Gastroesophageal sphincter (tissue), 4 donors: ENCODE measurements around the gene TP73. TPM values are rescaled to one million over a fixed set of nuclear protein-coding genes. Genes with fewer than 3 reads are reported as not detected.

Experiments
- ATAC-seq: fragments of 150-250 bp; one replicate; pipeline ENCODE4 v1.9.1; 2016; ENCODE audit warnings: mild to moderate bottlenecking, moderate library complexity
- H3K27ac ChIP-seq, 4 donors: fragments of 200-600 bp; sonication (generic) in 3 of 4; 1 replicate in 3 of 4; 2 replicates in 1 of 4; pipeline ENCODE4 v1.5.1; 2016 to 2019
- H3K27me3 ChIP-seq: fragments of 200-600 bp; sonication (generic); one replicate; pipeline ENCODE4 v1.5.1; 2019
- H3K36me3 ChIP-seq, 2 donors: fragments of 200-600 bp; sonication (generic); one replicate each; pipeline ENCODE4 v1.5.1; 2019; ENCODE audit warnings: control low read depth in 1 of 2
- H3K4me1 ChIP-seq, 3 donors: fragments of 200-600 bp; sonication (generic); 1 replicate in 2 of 3; 2 replicates in 1 of 3; pipeline ENCODE4 v1.5.1; 2016 to 2019; ENCODE audit warnings: control low read depth in 2 of 3
- H3K4me3 ChIP-seq, 2 donors: fragments of 200-600 bp; sonication (generic); one replicate each; pipeline ENCODE4 v1.5.1; 2019; ENCODE audit warnings: mild to moderate bottlenecking in 1 of 2, moderate library complexity in 1 of 2
- H3K9me3 ChIP-seq, 3 donors: fragments of 200-600 bp; sonication (generic); one replicate each; pipeline ENCODE4 v1.5.1; 2017 to 2019; ENCODE audit warnings: control low read depth in 2 of 3
- EP300 ChIP-seq: sonication (generic); formaldehyde crosslinking; IDR thresholded peaks from one replicate; pipeline ENCODE4 v1.6.1; 2017; ENCODE audit warnings: antibody characterized with exemption, mild to moderate bottlenecking
- POLR2A ChIP-seq, 2 donors: fragments of 450-650 bp; IDR thresholded peaks; one replicate each; pipeline ENCODE4 v1.6.1; 2017; ENCODE audit warnings: antibody characterized with exemption in 2 of 2, mild to moderate bottlenecking in 2 of 2, moderate library complexity in 1 of 2
- POLR2AphosphoS5 ChIP-seq: sonication (generic); formaldehyde crosslinking; IDR thresholded peaks from one replicate; pipeline ENCODE4 v1.6.1; 2017; ENCODE audit warnings: antibody characterized with exemption
- WGBS, 2 donors: methylation state at CpG; one replicate each; pipeline ENCODE4 v1.1.5; 2018; ENCODE audit warnings: low coverage in 1 of 2; 5-methylcytosine and 5-hydroxymethylcytosine counted together
- total RNA-seq, 4 donors: library from RNA; depleted of rRNA; stranded (reverse); fragments of >200 nt; gene quantifications; one replicate each; pipeline ENCODE4 v1.1.0, GENCODE V29; 2016
- TF ChIP-seq, protein P1 (sequence below), 4 experiments: fragments of 200-600 bp in 2 of 4; fragments of 450-650 bp in 2 of 4; sonication (generic) in 1 of 4; IDR thresholded peaks; one replicate each; pipeline ENCODE4 v1.5.1; 2017 to 2019; ENCODE audit warnings: antibody characterized with exemption in 4 of 4, mild to moderate bottlenecking in 2 of 4, moderate library complexity in 2 of 4

TP73 gene
- total RNA-seq, 4 donors from 2014 or later = 0.19 to 0.22 TPM; not detected in 2

DNA sequence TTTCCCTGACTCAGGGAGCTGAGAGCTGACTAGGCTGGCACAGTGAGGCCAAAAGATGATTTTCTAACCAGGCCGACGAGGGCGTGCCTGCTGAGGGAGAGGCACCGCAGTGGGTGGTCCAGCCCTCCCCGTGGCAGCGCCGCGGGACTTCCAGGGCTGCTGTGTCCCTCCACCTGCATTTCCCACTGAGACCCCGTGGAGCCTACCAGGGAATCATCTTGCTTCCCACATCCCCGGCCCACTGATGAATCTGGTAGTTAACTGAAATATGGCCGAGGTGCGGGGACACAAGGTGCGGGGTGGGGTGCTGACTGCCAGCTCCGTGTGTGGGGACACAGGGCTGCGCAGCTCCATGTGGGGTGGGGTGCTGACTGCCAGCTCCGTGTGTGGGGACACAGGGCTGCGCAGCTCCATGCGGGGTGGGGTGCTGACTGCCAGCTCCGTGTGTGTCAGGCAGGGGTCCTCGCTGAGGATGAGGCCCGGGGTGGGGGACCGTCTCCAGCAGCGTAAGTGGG is 12.9 kb upstream of the TP73 start:
- ATAC-seq = no peak
- peaks cover 0 to 94% of the 10 kb centered on the region in 2 donors for H3K36me3 ChIP-seq
- no peak overlapping the region for H3K4me3 ChIP-seq
- H3K27me3 ChIP-seq = no peaks in the 10 kb centered on the region
- no peak overlapping the region for H3K27ac ChIP-seq
- no CpG with 5 or more reads among the region's 23 CpGs for WGBS, 2 donors
- TF ChIP-seq POLR2A (IDR thresholded peaks at IDR 0.05) (no peak), EP300 (no peak)
- H3K9me3 ChIP-seq = no peaks in the 10 kb centered on the region
- H3K4me1 ChIP-seq = no peaks in the 10 kb centered on the region

DNA sequence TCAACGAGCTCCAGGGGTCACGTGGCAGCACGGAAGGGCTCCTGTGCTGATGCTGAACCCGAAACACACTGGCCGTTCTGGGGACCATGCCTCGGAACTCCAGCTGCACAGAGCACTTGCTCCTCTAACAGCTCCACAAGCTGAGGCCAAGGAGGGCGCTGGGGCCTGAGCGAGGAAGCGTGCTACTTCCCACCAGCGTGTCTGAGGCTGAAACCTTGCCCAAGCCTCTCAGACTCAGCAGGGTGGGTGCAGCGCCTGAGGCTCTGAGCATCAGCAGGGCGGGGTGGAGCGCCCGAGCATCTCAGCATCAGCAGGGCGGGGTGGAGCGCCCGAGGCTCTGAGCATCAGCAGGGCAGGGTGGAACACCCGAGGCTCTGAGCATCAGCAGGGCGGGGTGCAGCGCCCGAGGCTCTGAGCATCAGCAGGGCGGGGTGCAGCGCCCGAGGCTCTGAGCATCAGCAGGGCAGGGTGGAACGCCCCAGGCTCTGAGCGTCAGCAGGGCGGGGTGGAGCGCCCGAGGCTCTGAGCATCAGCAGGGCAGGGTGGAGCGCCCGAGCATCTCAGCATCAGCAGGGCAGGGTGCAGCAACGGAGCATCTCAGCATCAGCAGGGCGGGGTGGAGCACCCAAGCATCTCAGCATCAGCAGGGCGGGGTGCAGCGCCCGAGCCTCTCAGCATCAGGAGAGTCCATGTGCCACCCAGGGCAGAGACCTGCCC is 12.0 kb upstream of the TP73 start:
- H3K36me3 ChIP-seq = peaks cover 0 to 94% of the 10 kb centered on the region in 2 donors
- no peak for ATAC-seq
- H3K27me3 ChIP-seq = no peaks in the 10 kb centered on the region

DNA sequence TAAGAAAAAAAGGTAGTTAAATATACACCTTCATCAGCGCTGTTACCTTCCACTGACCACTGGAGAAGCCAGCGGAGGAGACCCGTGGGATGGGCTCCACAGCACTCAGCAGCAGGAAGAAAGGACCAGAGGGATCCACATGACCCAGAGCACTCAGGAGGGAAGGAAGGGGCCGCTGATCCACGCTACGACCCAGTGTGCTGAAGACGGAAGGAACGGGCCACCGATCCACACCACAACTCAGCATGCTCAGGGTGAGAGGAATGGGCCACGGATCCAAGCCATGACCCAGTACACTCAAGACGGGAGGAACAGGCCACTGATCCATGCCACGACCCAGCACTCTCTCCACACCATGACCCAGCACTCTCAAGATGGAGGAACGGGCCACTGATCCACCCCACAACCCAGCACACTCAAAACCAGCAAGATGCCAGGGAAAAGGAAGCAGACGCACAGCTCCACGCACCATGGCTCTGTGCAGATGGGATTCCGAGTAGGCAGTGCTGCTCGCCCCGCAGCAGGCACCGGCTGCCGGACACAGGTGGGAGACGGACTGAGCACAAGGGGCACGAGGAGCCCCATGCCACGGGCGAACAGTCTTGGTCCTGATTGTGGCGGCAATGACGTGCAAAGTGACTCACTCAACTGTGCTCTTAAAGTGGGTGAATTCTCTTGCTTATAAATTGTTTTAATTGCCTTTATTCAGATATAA is 11.1 kb upstream of the TP73 start:
- no peak for ATAC-seq
- H3K9me3 ChIP-seq = no peaks in the 10 kb centered on the region
- no peak overlapping the region for H3K4me3 ChIP-seq
- TF ChIP-seq POLR2AphosphoS5 = no peak
- TF ChIP-seq, protein P1, sequence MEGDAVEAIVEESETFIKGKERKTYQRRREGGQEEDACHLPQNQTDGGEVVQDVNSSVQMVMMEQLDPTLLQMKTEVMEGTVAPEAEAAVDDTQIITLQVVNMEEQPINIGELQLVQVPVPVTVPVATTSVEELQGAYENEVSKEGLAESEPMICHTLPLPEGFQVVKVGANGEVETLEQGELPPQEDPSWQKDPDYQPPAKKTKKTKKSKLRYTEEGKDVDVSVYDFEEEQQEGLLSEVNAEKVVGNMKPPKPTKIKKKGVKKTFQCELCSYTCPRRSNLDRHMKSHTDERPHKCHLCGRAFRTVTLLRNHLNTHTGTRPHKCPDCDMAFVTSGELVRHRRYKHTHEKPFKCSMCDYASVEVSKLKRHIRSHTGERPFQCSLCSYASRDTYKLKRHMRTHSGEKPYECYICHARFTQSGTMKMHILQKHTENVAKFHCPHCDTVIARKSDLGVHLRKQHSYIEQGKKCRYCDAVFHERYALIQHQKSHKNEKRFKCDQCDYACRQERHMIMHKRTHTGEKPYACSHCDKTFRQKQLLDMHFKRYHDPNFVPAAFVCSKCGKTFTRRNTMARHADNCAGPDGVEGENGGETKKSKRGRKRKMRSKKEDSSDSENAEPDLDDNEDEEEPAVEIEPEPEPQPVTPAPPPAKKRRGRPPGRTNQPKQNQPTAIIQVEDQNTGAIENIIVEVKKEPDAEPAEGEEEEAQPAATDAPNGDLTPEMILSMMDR (IDR thresholded peaks at IDR 0.05) = no peak
- TF ChIP-seq POLR2A (IDR thresholded peaks at IDR 0.05) = no peak
- no peak for TF ChIP-seq EP300
- no peak overlapping the region for H3K27ac ChIP-seq
- peaks cover 0 to 94% of the 10 kb centered on the region in 2 donors for H3K36me3 ChIP-seq
- H3K4me1 ChIP-seq = no peaks in the 10 kb centered on the region
- 90 to 100% methylated on average over 4 of the region's 26 CpGs for WGBS, 2 donors
- no peaks in the 10 kb centered on the region for H3K27me3 ChIP-seq

More for the DNA sequence above, 12.0 kb upstream of the TP73 start:
- Histone ChIP-seq H3K9me3 (no peaks in the 10 kb centered on the region), H3K27ac (no peak overlapping the region), H3K4me1 (no peaks in the 10 kb centered on the region), H3K4me3 (no peak overlapping the region)
- TF ChIP-seq POLR2AphosphoS5 (no peak), POLR2A (IDR thresholded peaks at IDR 0.05) (no peak), EP300 (no peak)
- TF ChIP-seq, protein P1 (IDR thresholded peaks at IDR 0.05) = no peak
- WGBS, 2 donors = 87% methylated on average over 8 of the region's 36 CpGs; no CpG with 5 or more reads in 1 of the 2 donors

DNA sequence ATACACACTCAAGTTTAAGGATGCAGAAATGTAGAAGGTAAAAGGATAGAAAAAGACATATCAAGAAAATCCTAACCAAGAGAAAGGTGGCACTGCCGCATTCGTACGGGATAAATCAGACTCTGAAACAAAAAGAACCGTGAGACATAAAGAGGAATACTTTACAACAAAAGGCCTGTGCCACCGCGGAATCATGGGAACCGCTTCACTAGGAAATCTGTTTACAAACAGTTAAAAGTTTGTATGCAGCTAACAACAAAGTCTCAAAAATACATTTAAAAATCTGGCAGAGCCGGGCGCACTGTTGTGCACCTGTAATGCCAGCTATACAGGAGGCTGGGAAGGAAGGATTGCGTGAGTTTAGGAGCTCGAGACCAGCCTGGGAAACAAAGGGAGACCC is 10.5 kb upstream of the TP73 start:
- TF ChIP-seq EP300 (no peak), POLR2AphosphoS5 (no peak), POLR2A (IDR thresholded peaks at IDR 0.05) (no peak)
- TF ChIP-seq, protein P1 (IDR thresholded peaks at IDR 0.05) = no peak
- no peak for ATAC-seq
- 92 to 95% methylated on average over 4 to 11 of the region's 11 CpGs for WGBS, 2 donors
- Histone ChIP-seq H3K27ac (no peak overlapping the region), H3K9me3 (no peaks in the 10 kb centered on the region), H3K36me3 (peaks cover 0 to 94% of the 10 kb centered on the region in 2 donors), H3K4me1 (no peaks in the 10 kb centered on the region), H3K4me3 (no peak overlapping the region), H3K27me3 (no peaks in the 10 kb centered on the region)

DNA sequence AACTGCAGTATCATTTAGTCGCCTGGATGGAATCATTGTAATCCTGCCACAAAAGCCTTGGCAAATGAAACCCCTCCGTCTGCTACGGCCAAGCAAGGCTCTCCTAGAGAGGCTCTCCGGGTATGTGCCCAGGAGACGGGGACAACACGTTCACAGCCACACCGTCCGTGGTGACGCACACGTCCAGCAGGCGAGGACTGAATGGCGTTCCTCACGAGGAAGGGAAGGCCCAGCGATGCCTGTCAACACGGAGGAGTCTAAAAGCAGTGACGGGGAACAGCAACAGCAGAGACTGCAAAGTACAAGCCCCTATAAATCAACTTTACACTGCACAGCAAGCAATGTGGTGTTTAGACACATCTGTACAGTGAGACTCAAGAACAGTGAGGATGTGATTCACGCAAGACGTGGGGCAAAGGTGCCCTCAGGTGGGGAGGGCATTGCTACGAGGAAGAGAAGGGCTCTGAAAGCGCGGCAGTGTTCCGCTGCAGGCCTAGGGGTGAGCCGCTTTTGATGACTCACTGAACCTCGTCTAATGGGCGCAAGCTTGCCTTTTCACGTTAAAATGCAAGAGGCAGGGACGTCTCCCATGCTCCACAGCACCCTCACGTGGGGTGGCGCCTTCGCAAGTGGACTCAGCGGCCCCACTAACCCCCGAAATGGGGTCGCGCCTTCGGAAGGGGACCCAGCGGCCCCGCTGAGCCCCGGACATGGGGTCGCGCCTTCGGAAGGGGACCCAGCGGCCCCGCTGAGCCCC is 9.2 kb upstream of the TP73 start:
- Histone ChIP-seq H3K4me1 (no peaks in the 10 kb centered on the region), H3K27ac (no peak overlapping the region), H3K27me3 (no peaks in the 10 kb centered on the region), H3K36me3 (peaks cover 0 to 88% of the 10 kb centered on the region in 2 donors), H3K4me3 (no peak overlapping the region), H3K9me3 (no peaks in the 10 kb centered on the region)
- ATAC-seq = no peak
- TF ChIP-seq POLR2A (IDR thresholded peaks at IDR 0.05) = no peak
- TF ChIP-seq, protein P1 (IDR thresholded peaks at IDR 0.05) = no peak
- TF ChIP-seq EP300 = no peak
- TF ChIP-seq POLR2AphosphoS5 = no peak
- WGBS, 2 donors = 90 to 91% methylated on average over 15 to 23 of the region's 43 CpGs
